OCI-LY7 (cell line): ENCODE measurements around the gene GEMIN7.

Experiments
- CTCF ChIP-seq: fragments of 200-600 bp; sonication (generic); conservative IDR thresholded peaks from 2 replicates; pipeline ENCODE4 v1.5.1; 2014; ENCODE audit warnings: mild to moderate bottlenecking, antibody characterized with exemption, low read length, moderate library complexity, mixed read lengths
- EZH2phosphoT487 ChIP-seq: fragments of 200-600 bp; sonication (generic); IDR thresholded peaks from 2 replicates; pipeline ENCODE4 v1.6.1; 2018; ENCODE audit warnings: low read depth, borderline replicate concordance, mild to moderate bottlenecking, mixed run types, antibody characterized with exemption, low read length, moderate library complexity, mixed read lengths

GRCh38 chr19:45107621-45108150 is 28.6 kb downstream of the GEMIN7 start:
- no peak for TF ChIP-seq CTCF
- no peak for TF ChIP-seq EZH2phosphoT487
